Testis (tissue), 2 donors: ENCODE results near the gene DDX11.
"Not testable (repeated sequence)": the region's sequence is repeated elsewhere in the genome, so short reads cannot be mapped to it uniquely, and the experiment has no call there.

Experiments
- POLR2A ChIP-seq: fragments of 450-650 bp; IDR thresholded peaks from one replicate; pipeline ENCODE4 v1.6.1; 2017; ENCODE audit warnings: antibody characterized with exemption, mild to moderate bottlenecking, moderate library complexity
- TF ChIP-seq, protein P1 (sequence below), 3 experiments: fragments of 450-650 bp in 2 of 3; fragments of 200-600 bp in 1 of 3; sonication (generic) in 1 of 3; IDR thresholded peaks; one replicate each; pipeline ENCODE4 v1.5.1; 2016 to 2019; ENCODE audit warnings: antibody characterized with exemption in 3 of 3, mild to moderate bottlenecking in 2 of 3, moderate library complexity in 1 of 3

GRCh38 chr12:31097819-31098218 lies 24.2 kb downstream of the DDX11 start:
- not testable (repeated sequence) for TF ChIP-seq POLR2A
- TF ChIP-seq, protein P1, sequence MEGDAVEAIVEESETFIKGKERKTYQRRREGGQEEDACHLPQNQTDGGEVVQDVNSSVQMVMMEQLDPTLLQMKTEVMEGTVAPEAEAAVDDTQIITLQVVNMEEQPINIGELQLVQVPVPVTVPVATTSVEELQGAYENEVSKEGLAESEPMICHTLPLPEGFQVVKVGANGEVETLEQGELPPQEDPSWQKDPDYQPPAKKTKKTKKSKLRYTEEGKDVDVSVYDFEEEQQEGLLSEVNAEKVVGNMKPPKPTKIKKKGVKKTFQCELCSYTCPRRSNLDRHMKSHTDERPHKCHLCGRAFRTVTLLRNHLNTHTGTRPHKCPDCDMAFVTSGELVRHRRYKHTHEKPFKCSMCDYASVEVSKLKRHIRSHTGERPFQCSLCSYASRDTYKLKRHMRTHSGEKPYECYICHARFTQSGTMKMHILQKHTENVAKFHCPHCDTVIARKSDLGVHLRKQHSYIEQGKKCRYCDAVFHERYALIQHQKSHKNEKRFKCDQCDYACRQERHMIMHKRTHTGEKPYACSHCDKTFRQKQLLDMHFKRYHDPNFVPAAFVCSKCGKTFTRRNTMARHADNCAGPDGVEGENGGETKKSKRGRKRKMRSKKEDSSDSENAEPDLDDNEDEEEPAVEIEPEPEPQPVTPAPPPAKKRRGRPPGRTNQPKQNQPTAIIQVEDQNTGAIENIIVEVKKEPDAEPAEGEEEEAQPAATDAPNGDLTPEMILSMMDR (IDR thresholded peaks at IDR 0.05), result not testable (repeated sequence)
